Ishikawa (cell line): ENCODE results near the gene PTPRE.

ENCODE experiments used
- CEBPB ChIP-seq: IDR thresholded peaks from 2 replicates; pipeline ENCODE4 v1.6.1; 2012
- CREB1 ChIP-seq: IDR thresholded peaks from 2 replicates; pipeline ENCODE4 v1.6.1; 2012; ENCODE audit warnings: low read depth
- EGR1 ChIP-seq: IDR thresholded peaks from 2 replicates; pipeline ENCODE4 v1.6.1; 2012
- EP300 ChIP-seq: IDR thresholded peaks from 2 replicates; pipeline ENCODE4 v1.6.1; 2012; ENCODE audit warnings: borderline replicate concordance
- MAX ChIP-seq: IDR thresholded peaks from 2 replicates; pipeline ENCODE4 v1.6.1; 2012
- TAF1 ChIP-seq: IDR thresholded peaks from 2 replicates; pipeline ENCODE4 v1.6.1; 2012; ENCODE audit warnings: low read depth, mild to moderate bottlenecking
- TCF12 ChIP-seq: IDR thresholded peaks from 2 replicates; pipeline ENCODE4 v1.6.1; 2012; ENCODE audit warnings: low read depth
- TEAD4 ChIP-seq: IDR thresholded peaks from 2 replicates; pipeline ENCODE4 v1.6.1; 2012
- USF1 ChIP-seq: IDR thresholded peaks from 2 replicates; pipeline ENCODE4 v1.6.1; 2012
- YY1 ChIP-seq: IDR thresholded peaks from 2 replicates; pipeline ENCODE4 v1.6.1; 2012; ENCODE audit warnings: low read depth
- ZBTB7A ChIP-seq: IDR thresholded peaks from 2 replicates; pipeline ENCODE4 v1.6.1; 2012; ENCODE audit warnings: low read depth
- TF ChIP-seq, protein P1 (sequence below): IDR thresholded peaks from 2 replicates; pipeline ENCODE4 v1.6.1; 2012; ENCODE audit warnings: low read depth, mild to moderate bottlenecking

GRCh38 chr10:128114901-128115300 lies 208.0 kb downstream of the PTPRE start:
- TF ChIP-seq, protein P1, sequence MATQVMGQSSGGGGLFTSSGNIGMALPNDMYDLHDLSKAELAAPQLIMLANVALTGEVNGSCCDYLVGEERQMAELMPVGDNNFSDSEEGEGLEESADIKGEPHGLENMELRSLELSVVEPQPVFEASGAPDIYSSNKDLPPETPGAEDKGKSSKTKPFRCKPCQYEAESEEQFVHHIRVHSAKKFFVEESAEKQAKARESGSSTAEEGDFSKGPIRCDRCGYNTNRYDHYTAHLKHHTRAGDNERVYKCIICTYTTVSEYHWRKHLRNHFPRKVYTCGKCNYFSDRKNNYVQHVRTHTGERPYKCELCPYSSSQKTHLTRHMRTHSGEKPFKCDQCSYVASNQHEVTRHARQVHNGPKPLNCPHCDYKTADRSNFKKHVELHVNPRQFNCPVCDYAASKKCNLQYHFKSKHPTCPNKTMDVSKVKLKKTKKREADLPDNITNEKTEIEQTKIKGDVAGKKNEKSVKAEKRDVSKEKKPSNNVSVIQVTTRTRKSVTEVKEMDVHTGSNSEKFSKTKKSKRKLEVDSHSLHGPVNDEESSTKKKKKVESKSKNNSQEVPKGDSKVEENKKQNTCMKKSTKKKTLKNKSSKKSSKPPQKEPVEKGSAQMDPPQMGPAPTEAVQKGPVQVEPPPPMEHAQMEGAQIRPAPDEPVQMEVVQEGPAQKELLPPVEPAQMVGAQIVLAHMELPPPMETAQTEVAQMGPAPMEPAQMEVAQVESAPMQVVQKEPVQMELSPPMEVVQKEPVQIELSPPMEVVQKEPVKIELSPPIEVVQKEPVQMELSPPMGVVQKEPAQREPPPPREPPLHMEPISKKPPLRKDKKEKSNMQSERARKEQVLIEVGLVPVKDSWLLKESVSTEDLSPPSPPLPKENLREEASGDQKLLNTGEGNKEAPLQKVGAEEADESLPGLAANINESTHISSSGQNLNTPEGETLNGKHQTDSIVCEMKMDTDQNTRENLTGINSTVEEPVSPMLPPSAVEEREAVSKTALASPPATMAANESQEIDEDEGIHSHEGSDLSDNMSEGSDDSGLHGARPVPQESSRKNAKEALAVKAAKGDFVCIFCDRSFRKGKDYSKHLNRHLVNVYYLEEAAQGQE = no peak
- TF ChIP-seq EP300 = no peak
- TF ChIP-seq TAF1 = no peak
- TF ChIP-seq YY1 = no peak
- TF ChIP-seq MAX = no peak
- no peak for TF ChIP-seq USF1
- TF ChIP-seq EGR1 = no peak
- TF ChIP-seq CREB1 = no peak
- no peak for TF ChIP-seq CEBPB
- TF ChIP-seq TCF12 = no peak
- no peak for TF ChIP-seq TEAD4
- no peak for TF ChIP-seq ZBTB7A
